ENCODE measurements around the gene KIAA0232. TPM values are rescaled to one million over a fixed set of nuclear protein-coding genes. Genes with fewer than 3 reads are reported as not detected.
A peak's percentile ranks its signal among the peaks of the same experiment; 100 is the strongest.

KIAA0232 gene
- total and polyA plus RNA-seq, 2 experiments from 2014 or later: 20.6 to 21.7 TPM

GRCh38 chr4:6771229-6771671 lies 11.3 kb upstream of the KIAA0232 start:
- Histone ChIP-seq H3K4me2 (ENCODE audit: unreplicated experiment) (no peak overlapping the region), H2AFZ (no peak overlapping the region), H3K9ac (no peak overlapping the region), H4K20me1 (ENCODE audit: insufficient read depth) (no peaks in the 10 kb centered on the region), H3K4me3 (no peak overlapping the region), H3K4me1 (ENCODE audit: insufficient read depth) (peaks cover 18% of the 10 kb centered on the region), H3K79me2 (ENCODE audit: insufficient read depth) (no peaks in the 10 kb centered on the region), H3F3A (ENCODE audit: insufficient read depth) (0 out of 2 replicates have a peak, but pooled peaks cover 11% of the 10 kb centered on the region), H3K27me3 (replicated peaks; ENCODE audit: insufficient read depth) (no peaks in the 10 kb centered on the region), H3K9me2 (ENCODE audit: insufficient read depth) (no peaks in the 10 kb centered on the region), H3K27ac (no peak overlapping the region), H3K9me3 (ENCODE audit: low read depth) (no peaks in the 10 kb centered on the region), H3K36me3 (ENCODE audit: low read depth) (no peaks in the 10 kb centered on the region)
- TF ChIP-seq EZH2phosphoT487 (IDR thresholded peaks at IDR 0.05; ENCODE audit: insufficient read depth, low read depth) (no peak), EZH2 (IDR thresholded peaks at IDR 0.05; ENCODE audit: insufficient read depth, poor library complexity, severe bottlenecking) (no peak)
- peak; percentile 69 for DNase-seq
- in situ Hi-C loops (cut with MboI): no loop called here
- 26 to 36% methylated on average over 8 of the region's 8 CpGs for WGBS, 2 experiments (ENCODE audit: low coverage in 1 of 2, low lambda C conversion rate in 2 of 2, missing lambda C conversion rate in 2 of 2)

- in situ Hi-C loops (cut with MboI): no loop called here
- Histone ChIP-seq H3K27ac (no peak overlapping the region), H2AFZ (no peak overlapping the region), H4K20me1 (ENCODE audit: insufficient read depth) (no peaks in the 10 kb centered on the region), H3F3A (ENCODE audit: insufficient read depth) (0 out of 2 replicates have a peak, but pooled peaks cover 11% of the 10 kb centered on the region), H3K36me3 (ENCODE audit: low read depth) (no peaks in the 10 kb centered on the region), H3K9me3 (ENCODE audit: low read depth) (no peaks in the 10 kb centered on the region), H3K9ac (no peak overlapping the region), H3K27me3 (replicated peaks; ENCODE audit: insufficient read depth) (no peaks in the 10 kb centered on the region), H3K4me1 (ENCODE audit: insufficient read depth) (peaks cover 18% of the 10 kb centered on the region), H3K9me2 (ENCODE audit: insufficient read depth) (no peaks in the 10 kb centered on the region), H3K4me2 (ENCODE audit: unreplicated experiment) (no peak overlapping the region), H3K4me3 (no peak overlapping the region), H3K79me2 (ENCODE audit: insufficient read depth) (no peaks in the 10 kb centered on the region)
- TF ChIP-seq EZH2phosphoT487 (IDR thresholded peaks at IDR 0.05; ENCODE audit: insufficient read depth, low read depth): no peak
- TF ChIP-seq EZH2 (IDR thresholded peaks at IDR 0.05; ENCODE audit: insufficient read depth, poor library complexity, severe bottlenecking): no peak
- DNase-seq: peak; percentile 29
- WGBS, 2 experiments (ENCODE audit: low coverage in 1 of 2, low lambda C conversion rate in 2 of 2, missing lambda C conversion rate in 2 of 2): 60 to 62% methylated on average over 10 of the region's 10 CpGs
Observed at GRCh38 chr4:6772223-6772928, 10.2 kb upstream of the KIAA0232 start.

- no peak overlapping the region for H3K27ac ChIP-seq
- no peak overlapping the region for H2AFZ ChIP-seq
- H3K4me3 ChIP-seq: no peak overlapping the region
- H3K4me2 ChIP-seq (ENCODE audit: unreplicated experiment): no peak overlapping the region
- H3K27me3 ChIP-seq (replicated peaks; ENCODE audit: insufficient read depth): no peaks in the 10 kb centered on the region
- peak; percentile 11 for DNase-seq
- in situ Hi-C loops (cut with MboI): no loop called here
- H4K20me1 ChIP-seq (ENCODE audit: insufficient read depth): no peaks in the 10 kb centered on the region
- 0 out of 2 replicates have a peak, but pooled peaks cover 11% of the 10 kb centered on the region for H3F3A ChIP-seq (ENCODE audit: insufficient read depth)
- no peaks in the 10 kb centered on the region for H3K79me2 ChIP-seq (ENCODE audit: insufficient read depth)
- no peaks in the 10 kb centered on the region for H3K9me2 ChIP-seq (ENCODE audit: insufficient read depth)
- no peaks in the 10 kb centered on the region for H3K36me3 ChIP-seq (ENCODE audit: low read depth)
- H3K4me1 ChIP-seq (ENCODE audit: insufficient read depth): peaks cover 12% of the 10 kb centered on the region
- H3K9ac ChIP-seq: no peak overlapping the region
- TF ChIP-seq EZH2 (IDR thresholded peaks at IDR 0.05; ENCODE audit: insufficient read depth, poor library complexity, severe bottlenecking) (no peak), EZH2phosphoT487 (IDR thresholded peaks at IDR 0.05; ENCODE audit: insufficient read depth, low read depth) (no peak)
- WGBS, 2 experiments (ENCODE audit: low coverage in 1 of 2, low lambda C conversion rate in 2 of 2, missing lambda C conversion rate in 2 of 2): 57 to 69% methylated on average over 6 of the region's 6 CpGs
- no peaks in the 10 kb centered on the region for H3K9me3 ChIP-seq (ENCODE audit: low read depth)
Observed at GRCh38 chr4:6773106-6773505, 9.4 kb upstream of the KIAA0232 start.

GRCh38 chr4:6773616-6774540 lies 8.6 kb upstream of the KIAA0232 start:
- WGBS, 2 experiments (ENCODE audit: low coverage in 1 of 2, low lambda C conversion rate in 2 of 2, missing lambda C conversion rate in 2 of 2): 87% methylated on average over 16 of the region's 16 CpGs
- no peak overlapping the region for H3K27ac ChIP-seq
- H4K20me1 ChIP-seq (ENCODE audit: insufficient read depth): no peaks in the 10 kb centered on the region
- H3K9me2 ChIP-seq (ENCODE audit: insufficient read depth): no peaks in the 10 kb centered on the region
- no peak overlapping the region for H3K9ac ChIP-seq
- no peaks in the 10 kb centered on the region for H3K9me3 ChIP-seq (ENCODE audit: low read depth)
- TF ChIP-seq EZH2 (IDR thresholded peaks at IDR 0.05; ENCODE audit: insufficient read depth, poor library complexity, severe bottlenecking) (no peak), EZH2phosphoT487 (IDR thresholded peaks at IDR 0.05; ENCODE audit: insufficient read depth, low read depth) (no peak)
- in situ Hi-C loops (cut with MboI): no loop called here
- no peaks in the 10 kb centered on the region for H3K79me2 ChIP-seq (ENCODE audit: insufficient read depth)
- no peak overlapping the region for H3K4me2 ChIP-seq (ENCODE audit: unreplicated experiment)
- no peak for DNase-seq
- 0 out of 2 replicates have a peak, but pooled peaks cover 5% of the 10 kb centered on the region for H3F3A ChIP-seq (ENCODE audit: insufficient read depth)
- H2AFZ ChIP-seq: no peak overlapping the region
- H3K36me3 ChIP-seq (ENCODE audit: low read depth): no peaks in the 10 kb centered on the region
- H3K27me3 ChIP-seq (replicated peaks; ENCODE audit: insufficient read depth): no peaks in the 10 kb centered on the region
- H3K4me1 ChIP-seq (ENCODE audit: insufficient read depth): peaks cover 6% of the 10 kb centered on the region; the same call in 1 of the 2 replicates
- H3K4me3 ChIP-seq: no peak overlapping the region

Data from GM23248 (cell line).